Neural progenitor cell (in vitro differentiated cells): Measurements from ENCODE around the gene SH3BGR. TPM values are rescaled to one million over a fixed set of nuclear protein-coding genes. Genes with fewer than 3 reads are reported as not detected.

ENCODE experiments used
- DNase-seq: peaks from one replicate; pipeline ENCODE4 v3.0.0-alpha.2; 2016; ENCODE audit warnings: low spot score
- H2AFZ ChIP-seq: fragments of 200-600 bp; sonication (generic); replicated peaks from 2 replicates; pipeline ENCODE4 v1.6.1; 2016; ENCODE audit warnings: antibody characterized with exemption
- H3F3A ChIP-seq: fragments of 200-600 bp; sonication (generic); 2 replicates; pipeline ENCODE4 v1.6.1; 2016; ENCODE audit warnings: antibody characterized with exemption, low read depth
- H3K27ac ChIP-seq: fragments of 200-600 bp; sonication (generic); 2 replicates; pipeline ENCODE4 v1.5.1; 2016; ENCODE audit warnings: mild to moderate bottlenecking
- H3K27me3 ChIP-seq: fragments of 200-600 bp; sonication (generic); 2 replicates; pipeline ENCODE4 v1.6.1; 2016; ENCODE audit warnings: mild to moderate bottlenecking, moderate library complexity
- H3K36me3 ChIP-seq: fragments of 200-600 bp; sonication (generic); 2 replicates; pipeline ENCODE4 v1.5.1; 2016
- H3K4me1 ChIP-seq: fragments of 200-600 bp; sonication (generic); 2 replicates; pipeline ENCODE4 v1.6.1; 2016; ENCODE audit warnings: mixed run types
- H3K4me2 ChIP-seq: fragments of 200-600 bp; sonication (generic); 2 replicates; pipeline ENCODE4 v1.6.1; 2016
- H3K4me3 ChIP-seq: fragments of 200-600 bp; sonication (generic); 2 replicates; pipeline ENCODE4 v1.5.1; 2016
- H3K79me2 ChIP-seq: fragments of 200-600 bp; sonication (generic); 2 replicates; pipeline ENCODE4 v1.6.1; 2016; ENCODE audit warnings: low read depth
- H3K9ac ChIP-seq: fragments of 200-600 bp; sonication (generic); 2 replicates; pipeline ENCODE4 v1.6.1; 2016
- H3K9me3 ChIP-seq: fragments of 200-600 bp; sonication (generic); 2 replicates; pipeline ENCODE4 v1.5.1; 2016; ENCODE audit warnings: low read depth
- H4K20me1 ChIP-seq: fragments of 200-600 bp; sonication (generic); 2 replicates; pipeline ENCODE4 v1.6.1; 2016; ENCODE audit warnings: low read depth
- H3K27ac Mint-ChIP-seq: 3 replicates; pipeline ENCODE4 v1.8.0; 2021; ENCODE audit warnings: mixed read lengths
- H3K27me3 Mint-ChIP-seq: 2 replicates; pipeline ENCODE4 v1.8.0; 2022; ENCODE audit warnings: low read depth, mild to moderate bottlenecking, inconsistent platforms, moderate library complexity, mixed read lengths; ENCODE audit not compliant: insufficient read depth
- H3K36me3 Mint-ChIP-seq: 3 replicates; pipeline ENCODE4 v1.8.0; 2021; ENCODE audit warnings: mixed read lengths
- H3K4me1 Mint-ChIP-seq: 3 replicates; pipeline ENCODE4 v1.8.0; 2021; ENCODE audit warnings: mixed read lengths
- H3K4me3 Mint-ChIP-seq: 3 replicates; pipeline ENCODE4 v1.8.0; 2021; ENCODE audit warnings: mild to moderate bottlenecking, moderate library complexity, mixed read lengths
- H3K9me3 Mint-ChIP-seq: 3 replicates; pipeline ENCODE4 v1.8.0; 2020; ENCODE audit warnings: mixed read lengths
- CTCF ChIP-seq: fragments of 200-600 bp; sonication (generic); IDR thresholded peaks from 2 replicates; pipeline ENCODE4 v1.5.1; 2017; ENCODE audit warnings: antibody characterized with exemption, mild to moderate bottlenecking
- EZH2 ChIP-seq: fragments of 200-600 bp; sonication (generic); IDR thresholded peaks from 2 replicates; pipeline ENCODE4 v1.6.1; 2017; ENCODE audit warnings: antibody characterized with exemption, mild to moderate bottlenecking, moderate library complexity
- EZH2phosphoT487 ChIP-seq: fragments of 200-600 bp; sonication (generic); IDR thresholded peaks from 2 replicates; pipeline ENCODE4 v1.6.1; 2017; ENCODE audit warnings: antibody characterized with exemption
- microRNA-seq: library from miRNA; unstranded; fragments of <30 nt; microRNA quantifications from one replicate; pipeline ENCODE4, GENCODE V29; 2016
- small RNA-seq: library from RNA; depleted of rRNA; stranded (forward); fragments of <200 nt; gene quantifications from one replicate; pipeline ENCODE3, GENCODE V24; 2015
- total RNA-seq: library from RNA; depleted of rRNA; stranded (reverse); fragments of >200 nt; gene quantifications from 2 replicates; pipeline ENCODE4 v1.2.3, GENCODE V29; 2015; ENCODE audit warnings: low replicate concordance

The SH3BGR gene
- total RNA-seq, 1 donor from 2014 or later, result 12.2 TPM

DNA sequence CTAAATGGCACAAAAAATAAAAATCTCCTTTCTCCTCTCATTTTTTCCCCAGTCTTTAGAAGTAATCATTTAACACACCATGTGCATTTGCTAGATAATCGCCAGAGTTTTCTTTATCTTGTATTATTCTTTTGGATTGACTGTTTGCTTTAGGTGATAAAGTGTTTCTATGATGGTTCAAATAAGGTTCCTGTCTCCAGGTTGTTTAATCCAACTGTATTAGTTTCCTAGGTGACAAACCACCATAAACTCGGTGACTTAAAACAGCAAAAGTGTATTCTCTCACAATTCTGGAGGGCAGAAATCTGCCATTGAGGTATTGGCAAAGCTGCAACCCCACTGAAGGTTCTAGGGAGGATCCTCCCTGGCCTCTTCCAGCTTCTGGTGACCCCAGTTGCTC is 109.4 kb downstream of the SH3BGR start:
- Histone ChIP-seq H3K79me2 (no peaks in the 10 kb centered on the region), H3K4me3 (no peak overlapping the region), H3K27ac (no peak overlapping the region), H3K9me3 (no peaks in the 10 kb centered on the region), H3K27me3 (no peaks in the 10 kb centered on the region), H3K9ac (no peak overlapping the region), H3K4me2 (no peak overlapping the region), H4K20me1 (no peaks in the 10 kb centered on the region), H3K4me1 (peaks cover 6% of the 10 kb centered on the region), H2AFZ (no peak overlapping the region), H3K36me3 (no peaks in the 10 kb centered on the region), H3F3A (no peaks in the 10 kb centered on the region)
- peaks cover 3% of the 10 kb centered on the region for H3K27me3 Mint-ChIP-seq
- TF ChIP-seq EZH2phosphoT487 (no peak), CTCF (no peak), EZH2 (no peak)
- H3K36me3 Mint-ChIP-seq, result peaks cover 2% of the 10 kb centered on the region
- no peak overlapping the region for H3K4me3 Mint-ChIP-seq
- peaks cover 27% of the 10 kb centered on the region for H3K4me1 Mint-ChIP-seq
- peaks cover 7% of the 10 kb centered on the region for H3K9me3 Mint-ChIP-seq
- DNase-seq, result no peak
- H3K27ac Mint-ChIP-seq, result no peak overlapping the region

- Mint-ChIP-seq H3K36me3 (peaks cover 2% of the 10 kb centered on the region), H3K27ac (no peak overlapping the region), H3K27me3 (peaks cover 3% of the 10 kb centered on the region), H3K4me1 (peaks cover 17% of the 10 kb centered on the region), H3K9me3 (peaks cover 4% of the 10 kb centered on the region), H3K4me3 (no peak overlapping the region)
- Histone ChIP-seq H3K4me1 (no peaks in the 10 kb centered on the region), H3F3A (no peaks in the 10 kb centered on the region), H3K79me2 (no peaks in the 10 kb centered on the region), H4K20me1 (no peaks in the 10 kb centered on the region), H2AFZ (peak overlapping the region; percentile 26), H3K4me2 (no peak overlapping the region), H3K4me3 (no peak overlapping the region), H3K9ac (no peak overlapping the region), H3K27ac (no peak overlapping the region), H3K9me3 (no peaks in the 10 kb centered on the region), H3K27me3 (no peaks in the 10 kb centered on the region), H3K36me3 (no peaks in the 10 kb centered on the region)
- TF ChIP-seq CTCF, result no peak
- TF ChIP-seq EZH2phosphoT487, result no peak
- DNase-seq, result no peak
Measured at GRCh38 chr21:39562791-39563770, 111.3 kb downstream of the SH3BGR start.

DNA sequence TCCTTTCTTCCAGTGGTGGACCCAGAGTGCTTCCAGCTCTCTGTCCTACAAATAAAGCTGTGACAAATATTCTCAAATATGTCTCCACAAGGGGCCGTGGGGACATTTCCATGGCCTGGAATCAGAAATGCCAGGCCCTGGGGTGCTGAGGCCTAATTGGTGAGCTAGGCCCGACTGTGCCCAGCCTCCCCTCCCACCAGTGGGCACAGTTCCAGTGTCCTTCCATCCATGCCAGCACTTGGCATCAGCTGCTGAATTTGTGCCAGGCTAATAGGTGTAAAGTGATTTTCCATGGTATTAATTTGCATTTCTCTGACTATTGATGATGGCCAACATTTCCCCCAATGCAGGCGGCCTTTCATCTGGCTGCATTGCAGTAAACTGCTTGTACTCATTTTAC is 112.4 kb downstream of the SH3BGR start:
- no peaks in the 10 kb centered on the region for H3K79me2 ChIP-seq
- no peaks in the 10 kb centered on the region for H3K36me3 ChIP-seq
- H2AFZ ChIP-seq, result no peak overlapping the region
- Mint-ChIP-seq H3K27ac (no peak overlapping the region), H3K4me3 (no peak overlapping the region), H3K36me3 (no peaks in the 10 kb centered on the region), H3K27me3 (peaks cover 3% of the 10 kb centered on the region), H3K9me3 (peaks cover 4% of the 10 kb centered on the region), H3K4me1 (peaks cover 15% of the 10 kb centered on the region)
- H3K4me2 ChIP-seq, result no peak overlapping the region
- no peaks in the 10 kb centered on the region for H3K27me3 ChIP-seq
- no peaks in the 10 kb centered on the region for H3F3A ChIP-seq
- no peak overlapping the region for H3K27ac ChIP-seq
- H3K4me3 ChIP-seq, result no peak overlapping the region
- no peak for DNase-seq
- no peak overlapping the region for H3K9ac ChIP-seq
- no peaks in the 10 kb centered on the region for H3K4me1 ChIP-seq
- TF ChIP-seq CTCF (no peak), EZH2phosphoT487 (no peak), EZH2 (no peak)
- no peaks in the 10 kb centered on the region for H3K9me3 ChIP-seq
- H4K20me1 ChIP-seq, result no peaks in the 10 kb centered on the region

Small RNA genes within 50 kb of the gene (microRNA-seq; reads per million reads assigned to microRNA genes)
- not detected for gene MIR6508

Small RNA genes within 50 kb of the gene (small RNA-seq; reads per million reads assigned to genes)
- not detected for gene MIR6508

Other genes starting within 250 kb of the SH3BGR start
- 85.0 and 130 TPM in 2 replicates for gene BRWD1, start 138.3 kb upstream of the SH3BGR start, total RNA-seq
- gene HMGN1, start 102.9 kb upstream of the SH3BGR start, total RNA-seq, result 516 and 903 TPM in 2 replicates
- 2.6 and 4.7 TPM in 2 replicates for gene LCA5L, start 6.2 kb upstream of the SH3BGR start, total RNA-seq
- 1.3 and 1.5 TPM in 2 replicates for gene B3GALT5, start 161.0 kb downstream of the SH3BGR start, total RNA-seq